ENCODE measurements around the gene ITK.
"Not testable (repeated sequence)": the region's sequence is repeated elsewhere in the genome, so short reads cannot be mapped to it uniquely, and the experiment has no call there.

ITK gene

GRCh38 chr5:157167214-157167621, 13.4 kb upstream of the ITK start:
- no peak for DNase-seq (ENCODE audit: low read depth in 3 of 3)

GRCh38 chr5:157168286-157168685, 12.4 kb upstream of the ITK start:
- no peak for DNase-seq (ENCODE audit: low read depth in 3 of 3)

GRCh38 chr5:157172403-157172802, 8.2 kb upstream of the ITK start:
- DNase-seq (ENCODE audit: low read depth in 3 of 3), result peak; percentile 75 to 87 (median 83)

GRCh38 chr5:157175071-157175612, 5.5 kb upstream of the ITK start:
- DNase-seq (ENCODE audit: low read depth in 3 of 3), result no peak

GRCh38 chr5:157177953-157178352, 2.7 kb upstream of the ITK start:
- no peak for DNase-seq (ENCODE audit: low read depth in 3 of 3)

GRCh38 chr5:157178966-157179365, 1.7 kb upstream of the ITK start:
- no peak for DNase-seq (ENCODE audit: low read depth in 3 of 3)

- no peak for DNase-seq (ENCODE audit: low read depth in 3 of 3)
Measured at GRCh38 chr5:157182143-157182757, 1.6 kb downstream of the ITK start.

GRCh38 chr5:157184117-157184670, 3.6 kb downstream of the ITK start:
- no peak for DNase-seq (ENCODE audit: low read depth in 3 of 3)

- DNase-seq (ENCODE audit: low read depth in 3 of 3), result not testable (repeated sequence)
Measured at GRCh38 chr5:157185122-157185521, 4.5 kb downstream of the ITK start.

GRCh38 chr5:157186309-157187045, 5.8 kb downstream of the ITK start:
- DNase-seq (ENCODE audit: low read depth in 3 of 3), result no peak

- no peak for DNase-seq (ENCODE audit: low read depth in 3 of 3)
Measured at GRCh38 chr5:157187046-157187754, 6.6 kb downstream of the ITK start.

- no peak for DNase-seq (ENCODE audit: low read depth in 3 of 3)
Measured at GRCh38 chr5:157188270-157188669, 7.6 kb downstream of the ITK start.

- DNase-seq (ENCODE audit: low read depth in 3 of 3), result no peak
Measured at GRCh38 chr5:157189223-157189622, 8.6 kb downstream of the ITK start.

- no peak for DNase-seq (ENCODE audit: low read depth in 3 of 3)
Measured at GRCh38 chr5:157193699-157194424, 13.2 kb downstream of the ITK start.

GRCh38 chr5:157196045-157196444, 15.4 kb downstream of the ITK start:
- DNase-seq (ENCODE audit: low read depth in 3 of 3), result no peak

- DNase-seq (ENCODE audit: low read depth in 3 of 3), result no peak
Measured at GRCh38 chr5:157197086-157197485, 16.4 kb downstream of the ITK start.

GRCh38 chr5:157198277-157198986, 17.8 kb downstream of the ITK start:
- DNase-seq (ENCODE audit: low read depth in 3 of 3), result no peak

GRCh38 chr5:157201857-157202256, 21.2 kb downstream of the ITK start:
- DNase-seq (ENCODE audit: low read depth in 3 of 3), result no peak

GRCh38 chr5:157203417-157203816, 22.8 kb downstream of the ITK start:
- DNase-seq (ENCODE audit: low read depth in 3 of 3), result no peak

- DNase-seq (ENCODE audit: low read depth in 3 of 3), result no peak
Measured at GRCh38 chr5:157204765-157205164, 24.1 kb downstream of the ITK start.

GRCh38 chr5:157205708-157206107, 25.1 kb downstream of the ITK start:
- no peak for DNase-seq (ENCODE audit: low read depth in 3 of 3)

Data from stimulated activated CD4-positive, alpha-beta T cell treated with anti-CD3 and anti-CD28 coated beads, TNF-alpha, amount 100 ng/mL, for 48 hours (primary cell).